Body of pancreas (tissue), 4 donors: ENCODE data around the gene PHACTR3.

Source experiments
- CTCF ChIP-seq, 7 experiments: fragments of 450-650 bp in 4 of 7; fragments of 200-600 bp in 3 of 7; sonication (generic) in 3 of 7; IDR thresholded peaks; one replicate each; pipeline ENCODE4 v1.5.1; 2016 to 2019; ENCODE audit warnings: antibody characterized with exemption in 7 of 7
- POLR2A ChIP-seq, 3 donors: fragments of 450-650 bp; IDR thresholded peaks; one replicate each; pipeline ENCODE4 v1.6.1; 2016; ENCODE audit warnings: antibody characterized with exemption in 3 of 3, mild to moderate bottlenecking in 2 of 3

DNA sequence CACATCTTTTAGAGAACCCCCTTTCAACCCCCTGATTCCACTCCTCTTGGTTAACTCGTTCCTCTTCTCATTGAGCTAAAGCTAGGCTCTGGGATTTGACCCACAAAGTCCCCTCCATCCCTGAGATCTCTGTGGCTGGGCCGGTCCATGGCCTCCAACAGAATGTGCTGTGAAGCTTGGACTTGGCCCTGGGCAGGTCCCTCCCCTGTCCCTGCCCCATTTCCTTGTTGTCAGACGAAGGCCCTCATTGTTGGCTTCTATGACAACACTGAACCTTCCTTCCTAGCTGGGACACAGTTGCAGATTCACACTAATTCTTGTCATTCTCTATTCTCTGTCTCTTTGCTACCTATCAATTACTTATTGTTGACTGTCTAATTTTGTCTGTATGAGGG, 173.0 kb downstream of the PHACTR3 start:
- TF ChIP-seq POLR2A (IDR thresholded peaks at IDR 0.05) (no peak), CTCF (IDR thresholded peaks at IDR 0.05) (no peak)
